NCI-H69 (cell line): Measurements from ENCODE around the gene KLHL8.

ENCODE experiments used
- DNase-seq: peaks from one replicate; lab custom pipeline; 2025; lab: John Stamatoyannopoulos, UW

The KLHL8 gene

GRCh38 chr4:87121341-87122065 is 98.9 kb downstream of the KLHL8 start:
- no peak for DNase-seq

- DNase-seq: peak; percentile 45
Measured at GRCh38 chr4:87120411-87121162, 99.8 kb downstream of the KLHL8 start.

- DNase-seq: no peak
Measured at GRCh38 chr4:87120010-87120409, 100.4 kb downstream of the KLHL8 start.

- DNase-seq: no peak
Measured at GRCh38 chr4:87118826-87119225, 101.6 kb downstream of the KLHL8 start.

- DNase-seq: no peak
Measured at GRCh38 chr4:87118421-87118820, 102.0 kb downstream of the KLHL8 start.

- DNase-seq: no peak
Measured at GRCh38 chr4:87117732-87118075, 102.7 kb downstream of the KLHL8 start.

- DNase-seq: no peak
Measured at GRCh38 chr4:87117051-87117731, 103.2 kb downstream of the KLHL8 start.

GRCh38 chr4:87116231-87116630 is 104.2 kb downstream of the KLHL8 start:
- no peak for DNase-seq

GRCh38 chr4:87114245-87115062 is 106.0 kb downstream of the KLHL8 start:
- DNase-seq: no peak

GRCh38 chr4:87112063-87112462 is 108.4 kb downstream of the KLHL8 start:
- no peak for DNase-seq
